GM18867 (cell line): ENCODE data around the gene WDCP.
A peak's percentile ranks its signal among the peaks of the same experiment; 100 is the strongest.
"Not testable (repeated sequence)": the region's sequence is repeated elsewhere in the genome, so short reads cannot be mapped to it uniquely, and the experiment has no call there.

ENCODE experiments used
- ATAC-seq: cut with Tn5 transposase; IDR thresholded peaks from one replicate; pipeline ENCODE4 v1.9.1; 2021; ENCODE audit warnings: mild to moderate bottlenecking, moderate library complexity; ENCODE audit not compliant: unreplicated experiment

WDCP gene

GRCh38 chr2:24046930-24047702 lies at the start of gene WDCP:
Gene WDCP, minus strand, starts transcription at chr2:24047391. Its CDS starts 7,897 bp downstream, at chr2:24039494.
- peak; percentile 99 for ATAC-seq

GRCh38 chr2:24095171-24095677 lies 48.0 kb upstream of the WDCP start:
- not testable (repeated sequence) for ATAC-seq

- not testable (repeated sequence) for ATAC-seq
Measured at GRCh38 chr2:24093270-24093669, 46.1 kb upstream of the WDCP start.

GRCh38 chr2:24088821-24089359 lies 41.7 kb upstream of the WDCP start:
- ATAC-seq = no peak

GRCh38 chr2:24087032-24087431 lies 39.8 kb upstream of the WDCP start:
- ATAC-seq = no peak

- no peak for ATAC-seq
Measured at GRCh38 chr2:24086241-24086640, 39.0 kb upstream of the WDCP start.

- no peak for ATAC-seq
Measured at GRCh38 chr2:24085200-24085489, 38.0 kb upstream of the WDCP start.

GRCh38 chr2:24084386-24085199 lies 37.4 kb upstream of the WDCP start, which contains the start of gene TP53I3:
Gene TP53I3, minus strand, starts transcription at chr2:24084834. Its CDS starts 508 bp downstream, at chr2:24084326.
- peak; percentile 81 for ATAC-seq

GRCh38 chr2:24083567-24084385 lies 36.6 kb upstream of the WDCP start:
- peak; percentile 81 for ATAC-seq

- no peak for ATAC-seq
Measured at GRCh38 chr2:24082787-24083566, 35.8 kb upstream of the WDCP start.

- no peak for ATAC-seq
Measured at GRCh38 chr2:24080701-24081100, 33.5 kb upstream of the WDCP start.

GRCh38 chr2:24077879-24078278 lies 30.7 kb upstream of the WDCP start:
- no peak for ATAC-seq

GRCh38 chr2:24077535-24077877 lies 30.3 kb upstream of the WDCP start:
- no peak for ATAC-seq

- peak; percentile 23 for ATAC-seq
Measured at GRCh38 chr2:24076849-24077534, 29.8 kb upstream of the WDCP start.

- ATAC-seq = peak; percentile 92
Measured at GRCh38 chr2:24075915-24076848, 29.0 kb upstream of the WDCP start, which contains the start of gene SF3B6. Gene SF3B6, minus strand, starts transcription at chr2:24076326. Its CDS starts 97 bp downstream, at chr2:24076229.

GRCh38 chr2:24075259-24075658 lies 28.1 kb upstream of the WDCP start:
- no peak for ATAC-seq

- ATAC-seq = no peak
Measured at GRCh38 chr2:24073816-24074215, 26.6 kb upstream of the WDCP start.

GRCh38 chr2:24072259-24072658 lies 25.1 kb upstream of the WDCP start:
- no peak for ATAC-seq
